Osteoblast (primary cell): Measurements from ENCODE around the gene COG7. TPM values are rescaled to one million over a fixed set of nuclear protein-coding genes. Genes with fewer than 3 reads are reported as not detected.
A peak's percentile ranks its signal among the peaks of the same experiment; 100 is the strongest.
"Not testable (repeated sequence)": the region's sequence is repeated elsewhere in the genome, so short reads cannot be mapped to it uniquely, and the experiment has no call there.

Source experiments
- DNase-seq: peaks from one replicate; pipeline ENCODE4 v3.0.0; 2011; ENCODE audit warnings: low spot score, mixed read lengths; ENCODE audit not compliant: insufficient read length; ENCODE audit errors: missing footprints
- H2AFZ ChIP-seq: 2 replicates; pipeline ENCODE4 v1.6.0; 2011; ENCODE audit warnings: mild to moderate bottlenecking, low read length
- H3K27ac ChIP-seq: 2 replicates; pipeline ENCODE4 v1.5.1; 2011; ENCODE audit warnings: mild to moderate bottlenecking, low read depth, low read length, moderate library complexity
- H3K27me3 ChIP-seq: 2 replicates; pipeline ENCODE4 v1.6.0; 2012; ENCODE audit warnings: mild to moderate bottlenecking, control low read depth, inconsistent platforms, low read length, moderate library complexity; ENCODE audit not compliant: insufficient read depth
- H3K36me3 ChIP-seq: 2 replicates; pipeline ENCODE4 v1.5.1; 2011; ENCODE audit warnings: mild to moderate bottlenecking, low read length, control low read depth, moderate library complexity; ENCODE audit not compliant: insufficient read depth
- H3K4me1 ChIP-seq: 2 replicates; pipeline ENCODE4 v1.5.1; 2011; ENCODE audit warnings: mild to moderate bottlenecking, low read length, control low read depth, moderate library complexity; ENCODE audit not compliant: insufficient read depth
- H3K4me2 ChIP-seq: 2 replicates; pipeline ENCODE4 v1.6.0; 2011; ENCODE audit warnings: mild to moderate bottlenecking, low read length; ENCODE audit not compliant: insufficient read depth
- H3K4me3 ChIP-seq: fragments of 200-600 bp; sonication (generic); 3 replicates; pipeline ENCODE4 v1.5.1; 2012; ENCODE audit warnings: mild to moderate bottlenecking, low read length, inconsistent platforms; ENCODE audit not compliant: insufficient read depth
- H3K79me2 ChIP-seq: 2 replicates; pipeline ENCODE4 v1.6.0; 2012; ENCODE audit warnings: mild to moderate bottlenecking, low read length, control low read depth, inconsistent platforms; ENCODE audit not compliant: insufficient read depth
- H3K9me3 ChIP-seq: 2 replicates; pipeline ENCODE4 v1.5.1; 2011; ENCODE audit warnings: low read depth, low read length, control low read depth
- H4K20me1 ChIP-seq: 2 replicates; pipeline ENCODE4 v1.6.0; 2012; ENCODE audit warnings: mild to moderate bottlenecking, low read length, control low read depth; ENCODE audit not compliant: insufficient read depth
- CTCF ChIP-seq: IDR thresholded peaks from 2 replicates; pipeline ENCODE4 v1.5.1; 2011; ENCODE audit warnings: mild to moderate bottlenecking, low read depth, low read length, moderate library complexity; ENCODE audit errors: extremely low read depth
- total RNA-seq: library from RNA; depleted of rRNA; stranded (reverse); fragments of >200 nt; gene quantifications from 2 replicates; pipeline ENCODE4 v1.2.3, GENCODE V29; 2012

COG7 gene
- total RNA-seq, 1 donor = 17.0 TPM

GRCh38 chr16:23369416-23369815 lies 83.6 kb downstream of the COG7 start:
- Histone ChIP-seq H3K4me1 (no peaks in the 10 kb centered on the region), H3K9me3 (no peaks in the 10 kb centered on the region), H3K4me2 (no peak overlapping the region), H4K20me1 (no peaks in the 10 kb centered on the region), H2AFZ (no peak overlapping the region), H3K27ac (no peak overlapping the region), H3K36me3 (no peaks in the 10 kb centered on the region), H3K79me2 (no peaks in the 10 kb centered on the region), H3K27me3 (peaks cover 3% of the 10 kb centered on the region), H3K4me3 (no peak overlapping the region)
- peak; percentile 29 for DNase-seq
- no peak for TF ChIP-seq CTCF

GRCh38 chr16:23368469-23368868 lies 84.5 kb downstream of the COG7 start:
- H3K9me3 ChIP-seq = no peaks in the 10 kb centered on the region
- no peaks in the 10 kb centered on the region for H3K4me1 ChIP-seq
- DNase-seq = peak; percentile 10
- H3K4me2 ChIP-seq = no peak overlapping the region
- H3K36me3 ChIP-seq = no peaks in the 10 kb centered on the region
- no peak overlapping the region for H3K27ac ChIP-seq
- no peaks in the 10 kb centered on the region for H4K20me1 ChIP-seq
- H3K79me2 ChIP-seq = no peaks in the 10 kb centered on the region
- no peak for TF ChIP-seq CTCF
- H3K4me3 ChIP-seq = no peak overlapping the region
- peaks cover 3% of the 10 kb centered on the region for H3K27me3 ChIP-seq
- no peak overlapping the region for H2AFZ ChIP-seq

DNA sequence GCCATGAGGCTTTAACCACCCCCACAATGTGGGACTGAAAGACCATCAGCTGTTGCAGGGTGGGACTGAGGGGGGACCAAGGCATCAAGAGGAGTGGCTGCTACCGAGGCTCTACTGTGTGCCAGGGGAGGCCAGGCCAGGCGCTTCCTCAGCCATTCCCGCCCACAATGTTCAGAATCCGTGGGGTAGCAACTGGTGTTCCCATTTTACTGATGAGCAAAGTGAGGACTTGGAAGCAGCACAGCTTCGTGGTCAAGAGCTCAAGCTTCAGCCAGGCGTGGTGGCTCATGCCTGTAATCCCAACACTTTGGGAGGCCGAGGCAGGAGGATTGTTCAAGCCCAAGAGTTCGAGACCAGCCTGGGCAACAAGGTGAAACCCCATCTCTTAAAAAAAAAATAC lies 85.0 kb downstream of the COG7 start:
- Histone ChIP-seq H2AFZ (no peak overlapping the region), H3K4me1 (no peaks in the 10 kb centered on the region), H3K36me3 (no peaks in the 10 kb centered on the region), H3K4me3 (no peak overlapping the region), H3K9me3 (no peaks in the 10 kb centered on the region), H3K4me2 (no peak overlapping the region), H4K20me1 (no peaks in the 10 kb centered on the region), H3K27ac (no peak overlapping the region), H3K27me3 (peaks cover 3% of the 10 kb centered on the region), H3K79me2 (no peaks in the 10 kb centered on the region)
- no peak for TF ChIP-seq CTCF
- DNase-seq = peak; percentile 3

DNA sequence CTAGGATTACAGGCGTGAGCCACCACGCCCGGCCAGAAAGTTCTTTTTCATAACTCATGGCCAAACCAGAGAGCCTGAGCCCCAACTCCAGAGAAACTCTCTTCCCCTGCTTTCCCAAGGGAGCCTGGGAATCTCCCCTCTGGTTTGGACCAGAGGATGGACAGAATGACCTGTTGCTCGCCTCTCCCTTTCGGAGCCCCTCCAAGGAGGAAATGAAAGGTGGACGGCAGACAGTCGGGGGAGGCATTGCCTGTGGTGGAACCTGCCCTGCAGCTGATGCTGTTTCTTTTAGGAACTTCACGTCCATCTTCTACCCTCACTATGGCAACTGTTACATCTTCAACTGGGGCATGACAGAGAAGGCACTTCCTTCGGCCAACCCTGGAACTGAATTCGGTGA lies 85.4 kb downstream of the COG7 start:
- Histone ChIP-seq H3K4me2 (no peak overlapping the region), H3K4me1 (no peaks in the 10 kb centered on the region), H3K4me3 (no peak overlapping the region), H3K9me3 (no peaks in the 10 kb centered on the region), H3K27me3 (peaks cover 3% of the 10 kb centered on the region), H2AFZ (no peak overlapping the region), H3K36me3 (no peaks in the 10 kb centered on the region), H4K20me1 (no peaks in the 10 kb centered on the region), H3K27ac (no peak overlapping the region), H3K79me2 (no peaks in the 10 kb centered on the region)
- DNase-seq = peak; percentile 10
- no peak for TF ChIP-seq CTCF

DNA sequence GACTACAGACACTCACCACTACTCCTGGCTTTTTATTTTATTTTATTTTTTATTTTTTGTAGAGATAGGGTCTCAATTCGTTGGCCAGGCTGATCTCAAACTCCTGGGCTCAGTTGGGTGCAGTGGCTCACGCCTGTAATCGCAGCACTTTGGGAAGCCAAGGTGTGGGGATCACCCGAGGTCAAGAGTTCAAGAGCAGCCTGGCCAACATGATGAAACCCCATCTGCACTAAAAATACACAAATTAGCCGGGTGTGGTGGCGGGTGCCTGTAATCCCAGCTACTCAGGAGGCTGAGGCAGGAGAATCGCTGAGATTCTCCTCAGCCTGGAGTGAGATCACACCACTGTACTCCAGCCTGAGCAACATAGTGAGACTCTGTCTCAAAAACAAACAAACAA lies 86.6 kb downstream of the COG7 start:
- not testable (repeated sequence) for H2AFZ ChIP-seq, H3K4me3 ChIP-seq, H4K20me1 ChIP-seq, H3K36me3 ChIP-seq, DNase-seq, H3K27me3 ChIP-seq, H3K9me3 ChIP-seq, H3K4me2 ChIP-seq, H3K27ac ChIP-seq, H3K4me1 ChIP-seq, H3K79me2 ChIP-seq
